Skeletal muscle satellite cell (primary cell): ENCODE data around the gene PNPO.

Source experiments
- H3K27me3 ChIP-seq: 2 replicates; pipeline ENCODE4 v1.7.0; 2013; ENCODE audit warnings: low read length; ENCODE audit not compliant: control insufficient read depth, insufficient read depth
- H3K36me3 ChIP-seq: 2 replicates; pipeline ENCODE4 v1.7.0; 2013; ENCODE audit warnings: mild to moderate bottlenecking, control low read depth, low read length; ENCODE audit not compliant: insufficient read depth
- H3K4me1 ChIP-seq: 2 replicates; pipeline ENCODE4 v1.7.0; 2013; ENCODE audit warnings: low read length; ENCODE audit not compliant: control insufficient read depth, insufficient read depth
- H3K4me2 ChIP-seq: 2 replicates; pipeline ENCODE4 v1.7.0; 2013; ENCODE audit warnings: mild to moderate bottlenecking, low read length
- H3K4me3 ChIP-seq: 2 replicates; pipeline ENCODE4 v1.7.0; 2013; ENCODE audit warnings: low read length
- H3K9ac ChIP-seq: 2 replicates; pipeline ENCODE4 v1.7.0; 2013; ENCODE audit warnings: mild to moderate bottlenecking, low read depth, low read length, moderate library complexity
- H3K9me3 ChIP-seq: replicated peaks from 2 replicates; pipeline ENCODE4 v1.7.0; 2013; ENCODE audit warnings: mild to moderate bottlenecking, control low read depth, low read length

Gene PNPO

DNA sequence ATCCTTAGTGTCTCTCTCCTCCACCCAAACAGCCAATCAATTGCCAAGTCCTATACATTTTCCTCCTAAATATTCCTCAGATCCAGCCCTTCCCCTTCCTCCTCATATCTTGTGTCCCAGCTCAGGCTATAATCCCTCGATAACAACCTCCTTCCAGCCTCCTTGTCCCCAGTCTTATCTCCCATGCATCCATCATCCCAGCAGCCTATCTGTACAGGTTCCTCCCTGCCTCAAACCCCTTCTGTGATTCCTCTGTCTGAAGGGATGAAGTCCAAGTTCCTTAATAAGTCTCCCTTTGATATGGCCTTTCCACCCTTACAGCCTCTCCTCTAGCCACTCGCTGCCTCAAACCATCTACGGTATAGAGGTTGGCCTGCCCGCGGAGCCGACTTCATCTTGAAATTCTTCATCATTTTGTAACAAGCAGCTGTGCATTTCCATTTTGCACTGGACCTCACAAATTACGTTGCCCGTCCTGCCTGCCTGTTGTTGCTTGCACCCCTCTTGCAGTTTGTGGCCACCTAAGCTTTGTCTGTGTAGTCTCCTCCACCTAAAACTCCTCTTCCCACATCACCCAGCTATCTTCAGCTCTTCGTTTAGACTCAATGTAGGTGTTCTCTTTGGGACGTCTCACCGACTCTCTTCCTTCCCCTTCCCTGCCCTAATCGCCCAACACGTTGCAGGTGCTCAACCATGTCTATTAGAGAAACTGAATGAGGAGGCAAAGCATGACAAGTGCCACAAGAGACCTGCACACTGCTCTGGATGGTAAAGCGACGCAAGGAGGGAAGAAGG, 28.8 kb downstream of the PNPO start:
- H3K36me3 ChIP-seq, result peaks cover 10% of the 10 kb centered on the region
- H3K9ac ChIP-seq, result peak overlapping the region; percentile 32
- H3K4me1 ChIP-seq, result peaks cover 28% of the 10 kb centered on the region
- no peaks in the 10 kb centered on the region for H3K27me3 ChIP-seq
- H3K9me3 ChIP-seq, result no peaks in the 10 kb centered on the region
- H3K4me2 ChIP-seq, result peak overlapping the region; percentile 81
- H3K4me3 ChIP-seq, result peak overlapping the region; percentile 60

GRCh38 chr17:47970725-47971499, 29.5 kb downstream of the PNPO start, which contains the start of gene CDK5RAP3:
Gene CDK5RAP3 (plus strand): TSS chr17:47971113. CDS start chr17:47971147, 34 bp downstream.
- no peaks in the 10 kb centered on the region for H3K9me3 ChIP-seq

DNA sequence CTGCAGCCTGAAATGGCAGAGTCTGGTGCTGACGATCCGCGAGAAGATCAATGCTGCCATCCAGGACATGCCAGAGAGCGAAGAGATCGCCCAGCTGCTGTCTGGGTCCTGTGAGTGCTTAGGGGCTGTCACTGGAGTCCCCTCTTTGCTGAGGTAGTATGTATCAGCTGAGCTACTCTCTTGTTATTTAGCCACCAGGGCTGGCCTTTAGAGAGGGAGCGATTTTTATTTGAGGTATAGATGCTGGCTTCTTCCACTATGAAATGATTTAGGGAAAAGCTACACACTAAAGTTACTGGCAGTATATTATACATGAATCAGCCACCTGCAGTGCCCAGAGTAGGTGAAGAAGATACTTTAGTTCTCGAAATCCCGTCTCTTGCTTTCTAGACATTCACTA, 32.2 kb downstream of the PNPO start:
- no peak overlapping the region for H3K4me3 ChIP-seq
- peaks cover 16% of the 10 kb centered on the region for H3K4me1 ChIP-seq
- no peak overlapping the region for H3K9ac ChIP-seq
- H3K4me2 ChIP-seq, result no peak overlapping the region
- H3K27me3 ChIP-seq, result no peaks in the 10 kb centered on the region
- H3K9me3 ChIP-seq, result no peaks in the 10 kb centered on the region
- H3K36me3 ChIP-seq, result peaks cover 20% of the 10 kb centered on the region

More at GRCh38 chr17:47970725-47971499, 29.5 kb downstream of the PNPO start, which contains the start of gene CDK5RAP3:
- peak within 1 kb of the TSS; percentile 97 for H3K4me2 ChIP-seq
- peaks cover 28% of the 10 kb centered on the region for H3K4me1 ChIP-seq
- H3K27me3 ChIP-seq, result no peaks in the 10 kb centered on the region
- H3K4me3 ChIP-seq, result peak within 1 kb of the TSS; percentile 94
- H3K9ac ChIP-seq, result peak within 1 kb of the TSS; percentile 87
- H3K36me3 ChIP-seq, result peaks cover 16% of the 10 kb centered on the region

GRCh38 chr17:47975189-47975822, 33.9 kb downstream of the PNPO start:
- H3K9ac ChIP-seq, result no peak overlapping the region
- peaks cover 14% of the 10 kb centered on the region for H3K4me1 ChIP-seq
- H3K4me3 ChIP-seq, result no peak overlapping the region
- no peaks in the 10 kb centered on the region for H3K27me3 ChIP-seq
- H3K4me2 ChIP-seq, result no peak overlapping the region
- peaks cover 35% of the 10 kb centered on the region for H3K36me3 ChIP-seq
- no peaks in the 10 kb centered on the region for H3K9me3 ChIP-seq

DNA sequence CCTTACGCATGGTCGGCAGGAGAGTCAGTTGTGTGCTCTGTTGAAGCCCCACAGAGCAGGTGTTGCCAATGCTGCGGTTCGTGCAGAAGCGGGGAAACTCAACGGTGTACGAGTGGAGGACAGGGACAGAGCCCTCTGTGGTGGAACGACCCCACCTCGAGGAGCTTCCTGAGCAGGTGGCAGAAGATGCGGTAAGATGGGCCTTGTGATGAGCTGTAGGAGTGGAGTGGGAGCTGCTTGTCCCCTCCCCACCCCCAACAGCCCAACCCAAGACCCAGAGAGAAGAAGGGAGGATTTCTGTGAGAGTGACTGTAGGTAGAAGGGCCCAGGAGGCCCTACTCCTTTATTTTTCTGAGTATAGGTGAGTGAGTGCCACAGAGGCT, 34.4 kb downstream of the PNPO start:
- Histone ChIP-seq H3K27me3 (no peaks in the 10 kb centered on the region), H3K4me2 (no peak overlapping the region), H3K4me3 (no peak overlapping the region), H3K9ac (no peak overlapping the region), H3K9me3 (no peaks in the 10 kb centered on the region), H3K4me1 (peaks cover 11% of the 10 kb centered on the region), H3K36me3 (peaks cover 35% of the 10 kb centered on the region)

DNA sequence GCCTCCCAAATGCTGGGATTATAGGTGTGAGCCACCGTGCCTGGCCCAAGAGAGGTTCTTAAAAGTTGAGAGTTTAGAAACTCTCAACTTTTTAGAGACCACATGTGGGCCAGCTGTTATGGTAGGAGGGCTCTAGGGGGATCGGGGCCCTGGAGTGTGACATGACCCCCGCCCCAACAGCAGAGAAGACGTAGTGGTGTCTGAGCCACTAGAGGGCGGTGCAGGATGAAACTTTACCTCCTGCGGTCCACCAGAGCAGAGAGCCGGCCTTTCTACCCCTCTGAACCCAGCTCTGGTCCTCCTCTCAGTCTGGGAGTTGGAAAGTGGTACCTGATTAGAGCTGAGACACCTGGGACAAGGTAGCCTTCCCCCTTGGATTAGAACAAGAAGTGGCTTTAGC, 37.0 kb downstream of the PNPO start:
- Histone ChIP-seq H3K4me1 (no peaks in the 10 kb centered on the region), H3K9ac (no peak overlapping the region), H3K27me3 (no peaks in the 10 kb centered on the region), H3K4me2 (no peak overlapping the region), H3K4me3 (no peak overlapping the region), H3K9me3 (no peaks in the 10 kb centered on the region), H3K36me3 (peaks cover 51% of the 10 kb centered on the region)

GRCh38 chr17:47980541-47980940, 39.2 kb downstream of the PNPO start:
- H3K4me3 ChIP-seq, result no peak overlapping the region
- H3K4me2 ChIP-seq, result no peak overlapping the region
- H3K9me3 ChIP-seq, result no peaks in the 10 kb centered on the region
- H3K27me3 ChIP-seq, result no peaks in the 10 kb centered on the region
- no peak overlapping the region for H3K9ac ChIP-seq
- H3K36me3 ChIP-seq, result peaks cover 43% of the 10 kb centered on the region
- no peaks in the 10 kb centered on the region for H3K4me1 ChIP-seq

- Histone ChIP-seq H3K9ac (no peak overlapping the region), H3K4me1 (no peaks in the 10 kb centered on the region), H3K9me3 (no peaks in the 10 kb centered on the region), H3K4me3 (no peak overlapping the region), H3K36me3 (peaks cover 40% of the 10 kb centered on the region), H3K4me2 (no peak overlapping the region), H3K27me3 (no peaks in the 10 kb centered on the region)
Observed at GRCh38 chr17:47981462-47981861, 40.1 kb downstream of the PNPO start.

DNA sequence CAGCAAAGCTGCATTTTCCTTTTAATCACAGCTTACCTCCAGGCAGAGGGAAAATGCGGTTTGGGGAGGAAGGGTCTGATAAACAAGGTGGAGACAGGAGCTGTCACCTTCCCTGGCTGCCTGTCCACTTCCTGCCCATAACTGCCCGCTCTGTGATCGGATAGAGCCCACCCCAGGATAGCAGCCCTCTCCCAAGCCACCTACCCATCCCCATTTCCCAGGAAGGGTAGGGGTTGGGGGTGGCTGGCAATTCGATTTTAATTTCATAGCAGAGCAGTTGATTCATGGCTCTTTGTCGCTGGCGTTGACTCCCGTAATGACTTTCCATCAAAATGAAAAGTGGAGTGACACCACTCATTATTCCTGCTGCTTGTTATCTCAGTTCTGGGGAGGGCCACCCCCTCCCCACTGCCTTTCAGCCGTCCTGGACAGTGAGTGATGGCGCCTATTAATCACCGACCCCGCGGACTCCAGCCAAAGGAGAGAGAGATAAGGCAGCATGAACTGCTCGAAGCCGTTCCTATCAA, 40.8 kb downstream of the PNPO start:
- H3K27me3 ChIP-seq, result no peaks in the 10 kb centered on the region
- no peak overlapping the region for H3K9ac ChIP-seq
- H3K9me3 ChIP-seq, result no peaks in the 10 kb centered on the region
- peaks cover 3% of the 10 kb centered on the region for H3K4me1 ChIP-seq
- peaks cover 40% of the 10 kb centered on the region for H3K36me3 ChIP-seq
- no peak overlapping the region for H3K4me2 ChIP-seq
- H3K4me3 ChIP-seq, result no peak overlapping the region

- Histone ChIP-seq H3K9ac (no peak overlapping the region), H3K36me3 (peaks cover 37% of the 10 kb centered on the region)
Observed at GRCh38 chr17:47982645-47983390, 41.4 kb downstream of the PNPO start.

More at GRCh38 chr17:47982645-47983390, 41.4 kb downstream of the PNPO start:
- peaks cover 9% of the 10 kb centered on the region for H3K4me1 ChIP-seq
- no peaks in the 10 kb centered on the region for H3K9me3 ChIP-seq
- no peaks in the 10 kb centered on the region for H3K27me3 ChIP-seq
- no peak overlapping the region for H3K4me3 ChIP-seq
- no peak overlapping the region for H3K4me2 ChIP-seq
